LNCaP clone FGC (cell line): ENCODE results near the gene CFAP210.

Experiments used
- DNase-seq: peaks from one replicate; pipeline ENCODE4 v3.0.0-alpha.2; 2011; ENCODE audit warnings: low read depth
- H3K4me3 ChIP-seq: 2 replicates; pipeline ENCODE4 v1.5.1; 2011; ENCODE audit warnings: mild to moderate bottlenecking, low read depth, low read length, control low read depth
- CTCF ChIP-seq: IDR thresholded peaks from 2 replicates; pipeline ENCODE4 v1.5.1; 2012; ENCODE audit warnings: mild to moderate bottlenecking; ENCODE audit not compliant: control insufficient read depth, insufficient read depth; ENCODE audit errors: extremely low read depth

The CFAP210 gene

GRCh38 chr2:169694113-169694893 is at the start of gene CFAP210, which contains the start of gene PHOSPHO2:
Gene CFAP210 (minus strand): TSS chr2:169694405. CDS start chr2:169694327, 78 bp downstream.
Gene PHOSPHO2 (plus strand): TSS chr2:169694469. CDS start chr2:169700972, 6,503 bp downstream.
- TF ChIP-seq CTCF: no peak
- DNase-seq: peak; percentile 92
- peak within 1 kb of the TSS; percentile 86 for H3K4me3 ChIP-seq

- no peak for DNase-seq
- TF ChIP-seq CTCF: no peak
- no peak overlapping the region for H3K4me3 ChIP-seq
These were observed 49.3 kb upstream of the CFAP210 start for GRCh38 chr2:169743549-169743948.

GRCh38 chr2:169739351-169739750 is 45.1 kb upstream of the CFAP210 start:
- no peak for DNase-seq
- TF ChIP-seq CTCF: no peak
- H3K4me3 ChIP-seq: no peak overlapping the region

GRCh38 chr2:169738566-169739229 is 44.5 kb upstream of the CFAP210 start:
- DNase-seq: no peak
- no peak for TF ChIP-seq CTCF
- no peak overlapping the region for H3K4me3 ChIP-seq

- no peak for DNase-seq
- H3K4me3 ChIP-seq: no peak overlapping the region
- TF ChIP-seq CTCF: no peak
These were observed 42.7 kb upstream of the CFAP210 start for GRCh38 chr2:169736902-169737301.

GRCh38 chr2:169735623-169736022 is 41.4 kb upstream of the CFAP210 start:
- no peak overlapping the region for H3K4me3 ChIP-seq
- no peak for DNase-seq
- no peak for TF ChIP-seq CTCF
